ENCODE data around the gene RHOBTB3.

RHOBTB3 gene

DNA sequence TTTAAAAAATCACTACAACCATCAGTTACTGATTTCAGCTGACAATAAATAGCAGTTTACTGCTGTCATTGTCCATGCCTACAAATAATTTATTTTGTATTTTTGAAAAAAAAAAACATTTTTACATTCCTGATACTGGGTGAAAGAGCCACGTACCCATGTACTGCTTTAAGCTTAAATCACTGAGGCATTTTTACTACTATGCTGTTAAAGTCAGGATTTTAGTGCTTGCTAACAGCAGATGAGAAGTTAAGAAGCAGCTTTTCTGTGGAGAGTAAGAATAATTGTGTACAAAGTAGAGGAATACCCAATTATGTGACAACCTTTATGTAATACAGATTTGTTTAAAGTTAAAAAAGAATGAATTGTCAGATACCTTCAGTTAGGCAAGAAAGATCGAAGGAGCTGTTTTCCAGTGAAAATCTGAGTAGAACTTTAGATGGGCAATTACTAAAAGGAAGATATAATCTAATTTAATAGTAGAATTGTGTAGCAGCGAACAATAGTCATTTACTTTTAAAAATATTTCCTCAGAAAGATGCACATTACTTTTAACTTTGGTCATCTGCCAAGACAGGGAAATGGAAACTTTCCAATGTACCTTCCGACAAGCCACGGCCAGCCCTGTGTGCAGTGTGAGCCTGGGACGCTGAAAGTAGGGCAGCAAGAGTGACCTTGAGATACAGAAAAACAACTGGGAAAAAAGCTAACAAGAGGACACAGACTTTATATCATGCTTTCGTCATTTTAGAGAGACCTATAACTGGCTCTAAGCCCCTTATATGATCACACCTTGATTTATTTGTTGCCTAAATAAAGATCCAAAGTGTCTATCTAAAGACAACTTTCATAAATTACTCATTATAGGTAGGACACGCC, 39.9 kb downstream of the RHOBTB3 start:
- DNase-seq, result no peak

DNA sequence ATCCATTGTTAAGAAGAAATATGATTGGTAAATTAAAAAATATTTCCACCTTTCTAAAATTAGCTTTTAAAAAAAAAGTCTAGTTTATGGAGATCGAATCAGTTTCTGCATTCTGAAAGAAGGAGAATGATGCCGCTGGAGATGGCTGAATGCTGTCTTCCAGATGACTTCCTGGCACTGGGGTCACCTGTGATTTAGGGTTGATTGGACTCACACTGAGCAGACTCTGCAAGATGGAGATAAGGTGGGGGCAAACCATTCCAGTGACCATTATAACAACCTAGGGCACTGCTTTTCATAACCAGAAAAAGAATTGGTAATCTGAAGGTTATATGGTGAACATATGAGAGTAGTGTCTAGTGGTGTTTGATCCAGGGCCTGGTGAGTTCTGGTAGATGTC, 40.8 kb downstream of the RHOBTB3 start:
- no peak for DNase-seq

GRCh38 chr5:95773335-95774059, 42.4 kb downstream of the RHOBTB3 start:
- DNase-seq, result no peak

GRCh38 chr5:95777441-95777840, 46.3 kb downstream of the RHOBTB3 start:
- DNase-seq, result no peak

DNA sequence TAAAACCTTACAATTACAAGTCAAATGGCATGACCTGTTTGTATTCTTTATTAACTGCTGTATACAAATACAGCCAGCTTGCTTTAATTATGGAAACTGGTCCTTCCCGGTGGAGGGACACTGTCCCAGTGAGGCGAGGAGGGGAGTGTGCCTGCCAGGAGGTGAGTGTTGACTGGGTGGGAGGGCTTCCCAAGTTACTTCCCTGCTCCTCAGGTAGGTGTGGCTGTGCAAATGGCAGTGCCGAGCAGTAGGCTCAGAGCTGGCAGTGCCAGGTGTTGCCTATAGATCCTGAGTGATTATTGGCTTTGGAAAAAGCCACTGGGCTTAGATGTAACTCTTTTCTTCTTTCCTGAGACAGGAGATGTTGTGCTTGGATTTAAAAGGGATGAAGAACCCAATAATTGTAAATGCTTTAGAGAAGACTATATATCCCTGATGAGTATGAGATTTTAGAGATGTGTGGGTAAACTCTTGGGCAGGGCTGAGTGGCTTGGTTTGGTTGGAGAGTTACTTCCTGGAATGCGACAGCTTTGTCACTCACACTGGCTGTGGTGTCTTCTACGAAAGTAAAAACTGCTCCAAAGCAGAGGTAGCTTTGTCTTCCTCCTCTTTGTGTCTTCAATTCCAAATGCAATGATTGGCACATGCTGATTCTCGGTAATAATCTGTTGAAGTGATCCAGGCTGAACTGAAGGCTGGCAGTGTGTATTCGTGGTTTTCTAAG, 47.7 kb downstream of the RHOBTB3 start:
- DNase-seq, result no peak

GRCh38 chr5:95779611-95780010, 48.5 kb downstream of the RHOBTB3 start:
- DNase-seq, result no peak

GRCh38 chr5:95780597-95780996, 49.5 kb downstream of the RHOBTB3 start:
- DNase-seq, result no peak

GRCh38 chr5:95781101-95781583, 50.0 kb downstream of the RHOBTB3 start:
- DNase-seq, result peak; percentile 56 to 63

- no peak for DNase-seq
Observed at GRCh38 chr5:95782181-95782580, 51.0 kb downstream of the RHOBTB3 start.

DNA sequence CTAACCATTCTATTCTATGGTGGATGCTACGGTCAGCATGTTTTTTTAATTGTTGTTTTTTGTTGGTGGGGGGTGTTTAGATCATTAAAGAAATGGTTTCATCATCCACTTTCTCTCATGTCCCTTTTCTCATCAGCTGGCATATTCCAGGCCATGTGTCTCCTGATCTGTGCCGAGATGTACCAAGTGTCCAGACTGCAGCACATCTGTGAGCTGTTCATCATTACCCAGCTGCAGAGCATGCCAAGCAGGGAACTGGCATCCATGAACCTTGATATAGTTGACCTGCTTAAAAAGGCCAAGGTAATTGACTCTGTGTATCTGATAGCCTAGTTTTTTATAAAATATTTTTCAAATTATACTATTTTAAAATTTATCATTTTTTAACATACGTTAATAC, 52.5 kb downstream of the RHOBTB3 start:
- no peak for DNase-seq

- no peak for DNase-seq
Observed at GRCh38 chr5:95784514-95785302, 53.6 kb downstream of the RHOBTB3 start.

DNA sequence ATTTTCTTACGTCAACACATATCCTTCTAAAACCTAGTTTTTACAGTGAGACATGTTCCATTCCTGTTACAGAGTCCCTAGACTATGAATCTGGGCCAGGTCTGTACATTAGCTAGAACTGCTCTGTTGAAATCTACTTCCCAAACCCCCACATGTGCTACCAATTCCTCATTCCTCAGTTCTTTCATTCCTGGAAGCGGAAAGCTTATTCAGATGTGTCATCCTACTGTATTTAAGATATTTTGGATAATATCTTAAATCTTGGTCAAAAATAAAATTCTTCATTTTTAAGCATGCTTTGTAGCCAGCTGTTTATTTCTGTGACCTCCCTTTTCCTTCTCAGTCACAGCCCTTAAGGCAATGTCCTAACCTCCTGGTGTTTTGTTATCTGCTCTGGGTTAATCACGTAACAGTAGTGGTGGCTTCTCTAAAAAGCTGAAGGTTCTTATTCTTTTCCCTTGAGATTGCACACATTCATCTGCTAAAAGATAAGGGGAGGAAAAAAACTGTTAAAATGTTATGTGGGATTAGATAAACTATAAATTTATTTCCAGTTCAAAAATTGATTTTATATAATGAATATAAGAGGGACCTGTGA, 55.8 kb downstream of the RHOBTB3 start:
- no peak for DNase-seq

DNA sequence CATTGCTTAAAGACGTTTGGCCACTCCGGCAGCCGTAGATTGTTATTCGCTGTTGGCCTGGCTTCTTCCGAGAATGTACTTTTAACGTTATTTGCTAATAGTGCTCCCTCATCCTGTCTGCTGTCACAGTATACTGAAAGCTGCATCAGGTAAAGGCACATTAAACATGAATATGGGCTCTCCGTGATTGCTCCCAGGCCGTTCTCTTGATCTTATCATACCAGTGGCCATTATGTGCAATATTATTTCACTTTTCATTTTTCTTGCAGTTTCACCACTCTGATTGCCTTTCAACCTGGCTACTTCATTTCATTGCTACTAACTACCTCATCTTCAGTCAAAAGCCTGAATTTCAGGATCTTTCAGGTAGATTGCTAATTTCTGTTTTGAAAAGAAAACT, 57.4 kb downstream of the RHOBTB3 start:
- no peak for DNase-seq

DNA sequence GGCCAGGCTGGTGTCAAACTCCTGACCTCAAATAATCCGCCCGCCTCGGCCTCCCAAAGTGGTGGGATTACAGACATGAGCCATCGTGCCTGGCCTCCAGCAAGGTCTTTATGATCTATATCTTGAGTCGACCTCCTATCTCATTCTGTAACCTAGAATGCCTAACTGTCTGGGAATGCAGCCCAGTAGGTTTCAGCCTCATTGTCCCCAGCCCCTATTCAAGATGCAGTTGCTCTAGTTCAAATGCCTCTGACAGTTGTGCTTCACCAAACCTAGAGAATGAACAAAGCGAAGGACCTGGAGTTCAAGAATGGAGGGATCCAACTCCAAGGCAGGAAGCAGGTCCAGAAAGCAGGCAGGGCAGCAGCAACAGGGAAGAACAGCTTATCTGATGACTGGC, 60.6 kb downstream of the RHOBTB3 start:
- DNase-seq, result no peak

DNA sequence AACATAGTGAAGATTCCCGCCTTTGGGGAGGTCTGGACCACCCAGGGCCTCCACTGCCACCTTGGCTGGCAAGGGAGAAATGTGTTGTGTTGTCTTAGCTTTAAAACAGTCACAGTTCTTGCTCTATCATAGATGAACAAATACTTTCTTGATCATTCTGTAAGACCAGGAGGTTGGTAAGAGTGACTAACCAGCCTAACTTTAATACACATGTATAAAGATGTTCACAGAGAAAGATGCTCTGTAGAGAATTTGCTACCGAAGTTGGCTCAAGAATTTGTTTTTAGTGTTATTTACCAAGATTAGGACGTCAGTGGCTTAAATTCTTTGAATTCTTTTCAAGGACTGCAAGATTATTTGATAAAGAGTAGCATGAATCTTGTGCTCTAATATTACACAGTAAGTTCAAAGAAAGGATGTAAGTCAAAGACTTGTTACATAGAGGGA, 63.0 kb downstream of the RHOBTB3 start:
- DNase-seq, result no peak

DNA sequence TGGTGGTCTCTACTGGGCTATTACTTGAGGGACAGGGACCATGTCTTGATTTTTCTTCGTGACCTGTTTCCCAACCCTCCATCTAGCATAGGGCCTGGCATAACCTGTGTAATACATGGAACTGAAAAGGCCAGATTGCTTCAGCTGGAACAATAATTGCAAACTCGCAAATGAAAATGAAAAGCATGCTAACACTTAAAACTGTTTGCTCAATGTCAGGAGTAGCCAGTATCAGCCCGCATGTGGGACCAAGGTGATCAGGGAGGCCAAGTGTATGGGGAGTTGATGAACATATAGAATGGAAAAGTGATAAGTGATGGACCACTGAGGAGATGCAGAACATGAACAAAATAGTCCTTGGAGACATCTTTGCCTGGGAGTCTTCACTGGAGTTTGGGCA, 66.2 kb downstream of the RHOBTB3 start:
- no peak for DNase-seq

DNA sequence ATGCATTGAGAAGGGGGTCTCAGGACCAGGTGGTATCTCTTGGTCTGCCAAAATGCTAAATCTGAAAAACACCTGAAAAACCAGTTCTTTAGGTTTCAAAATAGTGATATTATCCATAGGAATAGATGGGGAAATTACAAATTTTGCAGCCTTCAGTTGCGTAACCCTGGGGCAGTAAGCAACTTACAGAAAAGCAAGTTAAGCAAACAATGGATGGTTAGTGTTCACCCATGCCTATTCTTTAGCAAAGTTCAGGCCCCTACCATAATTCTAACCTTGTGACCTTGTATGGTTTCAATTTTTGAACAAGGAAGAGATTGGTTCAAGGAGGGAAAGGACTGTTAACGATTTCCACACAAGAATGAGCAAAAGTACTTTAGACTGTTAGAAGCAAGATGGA, 66.9 kb downstream of the RHOBTB3 start:
- no peak for DNase-seq

DNA sequence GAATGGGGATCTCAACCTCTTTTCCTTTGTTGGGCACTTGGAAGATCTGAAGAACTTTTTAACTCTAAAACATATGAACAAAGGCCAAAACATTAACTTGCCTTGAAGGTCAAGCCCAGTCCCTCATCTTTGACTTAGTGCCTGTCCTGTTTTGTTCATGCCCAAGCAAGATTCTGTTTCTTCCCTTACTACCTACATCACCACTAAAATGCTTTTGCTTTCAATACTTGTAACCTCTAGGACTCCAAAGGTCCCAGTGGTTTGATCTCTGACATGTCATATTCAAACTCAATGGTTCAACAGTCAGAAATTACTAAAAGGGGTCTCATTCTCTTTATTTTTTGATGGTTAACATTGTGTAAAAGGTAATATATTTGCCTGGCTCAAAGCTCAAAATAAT, 67.4 kb downstream of the RHOBTB3 start:
- DNase-seq, result no peak

GRCh38 chr5:95799191-95799835, 68.2 kb downstream of the RHOBTB3 start:
- DNase-seq, result no peak

GRCh38 chr5:95800553-95800952, 69.4 kb downstream of the RHOBTB3 start:
- no peak for DNase-seq

GRCh38 chr5:95801532-95801931, 70.4 kb downstream of the RHOBTB3 start:
- no peak for DNase-seq

- no peak for DNase-seq
Observed at GRCh38 chr5:95801961-95802360, 70.8 kb downstream of the RHOBTB3 start.
